CD4-positive, alpha-beta T cell (primary cell): ENCODE data around the gene GAP43. TPM values are rescaled to one million over a fixed set of nuclear protein-coding genes. Genes with fewer than 3 reads are reported as not detected.
A peak's percentile ranks its signal among the peaks of the same experiment; 100 is the strongest.

ENCODE experiments used
- ATAC-seq: fragments of 200-7000 bp; cut with Tn5 transposase; one replicate; pipeline ENCODE4 v1.10.0; 2022; ENCODE audit warnings: mild to moderate bottlenecking; ENCODE audit not compliant: poor library complexity
- CTCF ChIA-PET: fragments of 350-600 bp; sonication (Branson Sonifier 250); formaldehyde crosslinking; loops from one replicate; lab custom pipeline; 2021; ENCODE audit warnings: antibody characterized with exemption, inconsistent platforms; lab: Charles Lee
- POLR2A ChIA-PET: fragments of 350-600 bp; sonication (Branson Sonifier 250); formaldehyde crosslinking; loops from one replicate; lab custom pipeline; 2021; ENCODE audit warnings: antibody characterized with exemption, inconsistent platforms; lab: Charles Lee
- DNase-seq, 14 experiments: peaks; one replicate each; pipeline ENCODE4 v3.0.0-alpha.2; 2013 to 2020; ENCODE audit warnings: mixed read lengths in 2 of 14
- H3K27ac ChIP-seq, 2 donors: one replicate each; pipeline versions ENCODE4 v1.5.1 to v1.7.0; 2013; ENCODE audit warnings: low read length in 2 of 2, low read depth in 1 of 2, mild to moderate bottlenecking in 1 of 2
- H3K27me3 ChIP-seq, 2 experiments: 1 replicate in 1 of 2; 2 replicates in 1 of 2; pipeline versions ENCODE4 v1.6.1 to v1.7.0; 2013; ENCODE audit warnings: low read length in 2 of 2, control low read depth in 1 of 2, mild to moderate bottlenecking in 1 of 2, moderate library complexity in 1 of 2; ENCODE audit not compliant: insufficient read depth in 2 of 2, control insufficient read depth in 1 of 2
- H3K36me3 ChIP-seq: one replicate; pipeline ENCODE4 v1.6.1; 2013; ENCODE audit warnings: low read length, control low read depth; ENCODE audit not compliant: insufficient read depth
- H3K4me1 ChIP-seq: one replicate; pipeline ENCODE4 v1.6.1; 2013; ENCODE audit warnings: low read length, control low read depth; ENCODE audit not compliant: insufficient read depth
- H3K4me3 ChIP-seq: one replicate; pipeline ENCODE4 v1.5.1; 2013; ENCODE audit warnings: mild to moderate bottlenecking, low read length, moderate library complexity
- H3K9me3 ChIP-seq, 2 experiments: 1 replicate in 1 of 2; 2 replicates in 1 of 2; pipeline versions ENCODE4 v1.6.1 to v1.7.0; 2013; ENCODE audit warnings: low read length in 2 of 2, mild to moderate bottlenecking in 2 of 2, control low read depth in 1 of 2, moderate library complexity in 1 of 2; ENCODE audit not compliant: control insufficient read depth in 1 of 2, insufficient read depth in 1 of 2
- H3K27ac Mint-ChIP-seq: one replicate; pipeline ENCODE4 v1.8.0; 2020; ENCODE audit warnings: mixed read lengths
- H3K27me3 Mint-ChIP-seq: one replicate; pipeline ENCODE4 v1.8.0; 2021; ENCODE audit warnings: mixed read lengths
- H3K36me3 Mint-ChIP-seq: one replicate; pipeline ENCODE4 v1.8.0; 2021; ENCODE audit warnings: low read depth, mixed read lengths
- H3K4me1 Mint-ChIP-seq: one replicate; pipeline ENCODE4 v1.8.0; 2021; ENCODE audit warnings: low read depth, mixed read lengths
- H3K4me3 Mint-ChIP-seq: one replicate; pipeline ENCODE4 v1.8.0; 2020; ENCODE audit warnings: mild to moderate bottlenecking, mixed read lengths
- H3K9me3 Mint-ChIP-seq: one replicate; pipeline ENCODE4 v1.8.0; 2020; ENCODE audit warnings: mixed read lengths
- intact Hi-C, 2 experiments: fragments of 100-400 bp; cut with DNase I in 1 of 2; cut with micrococcal nuclease in 1 of 2; formaldehyde crosslinking; loops; one replicate each; pipeline versions ENCODE4 v1.15.1 to v1.9.0; 2023 to 2025; cut with DNase I, micrococcal nuclease
- total RNA-seq, 174 experiments: library from RNA in 2 of 174; stranded (reverse) in 2 of 174; gene quantifications; one replicate each; pipeline ENCODE4 v1.2.3 and lab custom pipeline; 2021 to 2026
- TF ChIP-seq, protein P1 (sequence below): fragments of 200-600 bp; IDR thresholded peaks from one replicate; pipeline ENCODE4 v1.8.0; 2022; ENCODE audit warnings: antibody characterized with exemption, mild to moderate bottlenecking

The GAP43 gene
- total RNA-seq, 2 experiments from 2014 or later, result not detected

DNA sequence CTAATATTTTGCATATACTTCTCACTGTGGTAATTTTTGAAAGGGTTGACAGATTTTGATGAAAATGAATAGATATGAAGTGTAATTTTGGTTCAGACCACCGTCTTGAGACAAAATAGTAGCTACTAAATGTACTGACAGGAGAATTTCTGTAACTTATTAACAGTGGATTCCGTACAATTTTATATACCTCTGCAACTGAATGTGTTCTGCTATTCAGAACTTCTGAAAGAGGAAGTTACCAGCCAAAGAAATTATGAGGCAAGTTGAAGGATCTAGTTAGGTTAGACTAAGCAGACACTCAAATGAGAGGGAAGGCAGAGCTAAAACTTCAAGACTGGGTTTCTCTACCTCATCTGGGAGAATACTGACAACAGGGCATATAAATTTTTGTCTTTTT is 29.4 kb downstream of the GAP43 start:
- ATAC-seq, result no peak

DNA sequence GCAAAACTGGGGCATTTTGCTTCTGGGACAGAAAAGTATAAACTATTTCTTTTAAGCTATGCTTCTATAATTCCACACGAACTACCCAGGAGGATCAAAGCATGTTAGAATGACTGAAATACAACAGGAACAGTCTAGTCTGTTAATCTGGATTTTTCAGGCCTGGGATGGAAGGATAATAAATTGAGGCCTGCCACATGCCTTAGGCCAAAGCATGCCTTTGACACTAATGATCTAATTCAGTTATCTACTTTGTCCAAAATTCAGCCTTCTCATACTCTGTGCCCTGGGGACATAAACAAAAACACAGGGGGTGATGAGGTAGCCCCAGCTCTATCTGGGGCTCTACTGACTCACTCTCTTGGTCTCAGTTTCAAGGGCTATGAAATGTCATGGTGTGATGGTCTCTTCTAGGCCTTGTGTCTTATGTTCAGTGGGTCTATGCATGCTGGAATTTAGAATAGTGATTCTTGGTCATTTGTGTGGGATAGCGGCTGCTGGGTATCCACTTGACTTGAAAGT is 32.5 kb downstream of the GAP43 start:
- DNase-seq (no peak), ATAC-seq (no peak)
- Mint-ChIP-seq H3K36me3 (no peaks in the 10 kb centered on the region), H3K27ac (no peak overlapping the region), H3K4me3 (no peak overlapping the region), H3K27me3 (peaks cover 9% of the 10 kb centered on the region), H3K9me3 (no peaks in the 10 kb centered on the region), H3K4me1 (peaks cover 30% of the 10 kb centered on the region)
- Histone ChIP-seq H3K36me3 (no peaks in the 10 kb centered on the region), H3K4me3 (no peak overlapping the region), H3K4me1 (peaks cover 17% of the 10 kb centered on the region), H3K27ac (no peak overlapping the region), H3K9me3 (no peaks in the 10 kb centered on the region), H3K27me3 (no peaks in the 10 kb centered on the region)
- POLR2A ChIA-PET, result no interaction called here
- TF ChIP-seq, protein P1, sequence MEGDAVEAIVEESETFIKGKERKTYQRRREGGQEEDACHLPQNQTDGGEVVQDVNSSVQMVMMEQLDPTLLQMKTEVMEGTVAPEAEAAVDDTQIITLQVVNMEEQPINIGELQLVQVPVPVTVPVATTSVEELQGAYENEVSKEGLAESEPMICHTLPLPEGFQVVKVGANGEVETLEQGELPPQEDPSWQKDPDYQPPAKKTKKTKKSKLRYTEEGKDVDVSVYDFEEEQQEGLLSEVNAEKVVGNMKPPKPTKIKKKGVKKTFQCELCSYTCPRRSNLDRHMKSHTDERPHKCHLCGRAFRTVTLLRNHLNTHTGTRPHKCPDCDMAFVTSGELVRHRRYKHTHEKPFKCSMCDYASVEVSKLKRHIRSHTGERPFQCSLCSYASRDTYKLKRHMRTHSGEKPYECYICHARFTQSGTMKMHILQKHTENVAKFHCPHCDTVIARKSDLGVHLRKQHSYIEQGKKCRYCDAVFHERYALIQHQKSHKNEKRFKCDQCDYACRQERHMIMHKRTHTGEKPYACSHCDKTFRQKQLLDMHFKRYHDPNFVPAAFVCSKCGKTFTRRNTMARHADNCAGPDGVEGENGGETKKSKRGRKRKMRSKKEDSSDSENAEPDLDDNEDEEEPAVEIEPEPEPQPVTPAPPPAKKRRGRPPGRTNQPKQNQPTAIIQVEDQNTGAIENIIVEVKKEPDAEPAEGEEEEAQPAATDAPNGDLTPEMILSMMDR, result no peak
- CTCF ChIA-PET, result interaction anchor here (1.0 kb wide), 1 partner anchor 129 kb away, joined by 3 read pairs; no protein-coding TSS in a partner anchor
- intact Hi-C loops, result loop anchor here in 1 of 2 experiments (5.0 kb wide), 1 partner anchor 126 kb away; no protein-coding TSS in a partner anchor

More for the DNA sequence above, 29.4 kb downstream of the GAP43 start:
- Mint-ChIP-seq H3K4me3 (no peak overlapping the region), H3K27ac (no peak overlapping the region), H3K4me1 (peaks cover 9% of the 10 kb centered on the region), H3K36me3 (no peaks in the 10 kb centered on the region), H3K27me3 (peaks cover 28% of the 10 kb centered on the region), H3K9me3 (no peaks in the 10 kb centered on the region)
- H3K4me3 ChIP-seq, result no peak overlapping the region
- H3K36me3 ChIP-seq, result no peaks in the 10 kb centered on the region
- TF ChIP-seq, protein P1, result no peak
- H3K9me3 ChIP-seq, result no peaks in the 10 kb centered on the region
- intact Hi-C loops, result no loop called here
- peaks cover 4% of the 10 kb centered on the region for H3K4me1 ChIP-seq
- no peaks in the 10 kb centered on the region for H3K27me3 ChIP-seq
- POLR2A ChIA-PET, result interaction anchor here (1.0 kb wide), 1 partner anchor 131 kb away, joined by 3 read pairs; no protein-coding TSS in a partner anchor
- CTCF ChIA-PET, result interaction anchor here (0.6 kb wide), 1 partner anchor 169 kb away, joined by 3 read pairs; no protein-coding TSS in a partner anchor
- no peak overlapping the region for H3K27ac ChIP-seq
- no peak for DNase-seq

DNA sequence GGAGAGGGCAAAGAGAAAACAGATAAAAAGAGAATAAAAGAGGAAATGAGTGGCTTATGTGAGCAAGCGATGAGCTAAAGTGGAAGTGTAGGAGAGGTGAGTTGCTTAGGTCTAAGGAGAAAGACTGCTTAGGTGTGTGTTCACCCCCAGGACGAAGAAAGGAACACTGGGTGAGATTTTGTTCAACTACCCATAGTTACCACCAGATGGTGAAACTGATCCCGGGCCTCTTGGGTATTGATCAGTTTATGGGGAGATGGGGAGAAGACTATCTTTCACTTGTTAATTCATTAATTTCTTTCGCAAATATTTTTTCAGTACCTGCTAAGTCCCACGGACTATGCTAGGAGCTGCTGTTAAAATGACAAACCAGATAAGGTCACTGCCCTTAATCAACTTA is 33.9 kb downstream of the GAP43 start:
- H3K9me3 ChIP-seq, result no peaks in the 10 kb centered on the region
- H3K4me1 ChIP-seq, result peaks cover 17% of the 10 kb centered on the region
- ATAC-seq (no peak), DNase-seq (no peak)
- CTCF ChIA-PET, result interaction anchor here (1.4 to 1.5 kb wide), 2 partner anchors 28 to 36 kb away, joined by 3 to 5 read pairs; no protein-coding TSS in a partner anchor
- POLR2A ChIA-PET, result interaction anchor here (2.5 kb wide), 1 partner anchor 127 kb away, joined by 9 read pairs; no protein-coding TSS in a partner anchor
- H3K27me3 ChIP-seq, result no peaks in the 10 kb centered on the region
- H3K36me3 Mint-ChIP-seq, result no peaks in the 10 kb centered on the region
- peaks cover 30% of the 10 kb centered on the region for H3K4me1 Mint-ChIP-seq
- H3K27ac Mint-ChIP-seq, result peak overlapping the region; percentile 96
- H3K27ac ChIP-seq, result no peak overlapping the region
- no peak overlapping the region for H3K4me3 ChIP-seq
- intact Hi-C loops, result loop anchor here in 1 of 2 experiments (5.0 kb wide), 1 partner anchor 125 kb away; no protein-coding TSS in a partner anchor
- TF ChIP-seq, protein P1, result no peak
- no peaks in the 10 kb centered on the region for H3K36me3 ChIP-seq
- H3K27me3 Mint-ChIP-seq, result no peaks in the 10 kb centered on the region
- no peaks in the 10 kb centered on the region for H3K9me3 Mint-ChIP-seq
- H3K4me3 Mint-ChIP-seq, result peak overlapping the region; percentile 65
